WTC11 (cell line): ENCODE results near the gene ZNF579. TPM values are rescaled to one million over a fixed set of nuclear protein-coding genes. Genes with fewer than 3 reads are reported as not detected.

Experiments used
- ATAC-seq: fragments of 200-7000 bp; cut with Tn5 transposase; 2 replicates; pipeline ENCODE4 v1.10.0; 2021; ENCODE audit warnings: mild to moderate bottlenecking, moderate library complexity
- CTCF ChIA-PET: fragments of 300-600 bp; sonication (Branson Sonifier 250); formaldehyde crosslinking; loops from one replicate; lab custom pipeline; 2021; ENCODE audit warnings: antibody characterized with exemption; lab: Charles Lee
- POLR2A ChIA-PET: fragments of 350-600 bp; sonication (Branson Sonifier 250); formaldehyde crosslinking; loops from one replicate; lab custom pipeline; 2021; ENCODE audit warnings: antibody characterized with exemption; lab: Charles Lee
- DNase-seq: peaks from one replicate; pipeline ENCODE4 v3.0.0; 2021; ENCODE audit warnings: low spot score
- H3K27ac Mint-ChIP-seq: 2 replicates; pipeline ENCODE4 v1.8.0; 2021; ENCODE audit warnings: mixed read lengths
- H3K27me3 Mint-ChIP-seq: 2 replicates; pipeline ENCODE4 v1.8.0; 2021; ENCODE audit warnings: low read depth, mild to moderate bottlenecking, moderate library complexity, mixed read lengths
- H3K36me3 Mint-ChIP-seq: 2 replicates; pipeline ENCODE4 v1.8.0; 2021; ENCODE audit warnings: mixed read lengths
- H3K4me1 Mint-ChIP-seq: 2 replicates; pipeline ENCODE4 v1.8.0; 2022; ENCODE audit warnings: mixed read lengths
- H3K4me3 Mint-ChIP-seq: 2 replicates; pipeline ENCODE4 v1.8.0; 2021; ENCODE audit warnings: mild to moderate bottlenecking, moderate library complexity, mixed read lengths
- H3K9me3 Mint-ChIP-seq: 2 replicates; pipeline ENCODE4 v1.8.0; 2021; ENCODE audit warnings: mixed read lengths
- ATF2 ChIP-seq: sonication (generic); formaldehyde crosslinking; IDR thresholded peaks from 2 replicates; pipeline ENCODE4 v1.8.1; 2022; ENCODE audit warnings: low read depth, missing genetic modification reagents, borderline replicate concordance
- E2F5 ChIP-seq: sonication (generic); formaldehyde crosslinking; IDR thresholded peaks from 2 replicates; pipeline ENCODE4 v1.8.1; 2022; ENCODE audit warnings: mild to moderate bottlenecking, moderate library complexity, missing genetic modification reagents
- EMX1 ChIP-seq: fragments of 250-450 bp; sonication (Bioruptor Pico); IDR thresholded peaks from 2 replicates; pipeline ENCODE4 v1.8.0; 2021; ENCODE audit warnings: mild to moderate bottlenecking
- FOXK1 ChIP-seq: sonication (generic); formaldehyde crosslinking; IDR thresholded peaks from 2 replicates; pipeline ENCODE4 v1.8.0; 2022; ENCODE audit warnings: mild to moderate bottlenecking, moderate library complexity, missing genetic modification reagents
- KAT7 ChIP-seq: sonication (generic); formaldehyde crosslinking; IDR thresholded peaks from 2 replicates; pipeline ENCODE4 v1.8.1; 2023; ENCODE audit warnings: missing genetic modification reagents, mild to moderate bottlenecking, borderline replicate concordance
- OVOL2 ChIP-seq: fragments of 250-450 bp; sonication (Bioruptor Pico); IDR thresholded peaks from 2 replicates; pipeline ENCODE4 v1.9.0; 2021; ENCODE audit warnings: mild to moderate bottlenecking, borderline replicate concordance
- PRDM15 ChIP-seq: sonication (generic); formaldehyde crosslinking; IDR thresholded peaks from 2 replicates; pipeline ENCODE4 v1.8.0; 2022; ENCODE audit warnings: missing genetic modification reagents
- SOX15 ChIP-seq: fragments of 250-450 bp; sonication (Bioruptor Pico); IDR thresholded peaks from 2 replicates; pipeline ENCODE4 v1.9.0; 2021; ENCODE audit warnings: mild to moderate bottlenecking
- TCF7 ChIP-seq: sonication (generic); formaldehyde crosslinking; IDR thresholded peaks from 2 replicates; pipeline ENCODE4 v1.8.0; 2022; ENCODE audit warnings: mild to moderate bottlenecking, low read depth, missing genetic modification reagents, moderate library complexity
- TEAD1 ChIP-seq: sonication (generic); formaldehyde crosslinking; IDR thresholded peaks from 2 replicates; pipeline ENCODE4 v1.8.0; 2022; ENCODE audit warnings: mild to moderate bottlenecking, missing genetic modification reagents
- TP53 ChIP-seq: sonication (generic); formaldehyde crosslinking; IDR thresholded peaks from 2 replicates; pipeline ENCODE4 v1.8.1; 2023; ENCODE audit warnings: mild to moderate bottlenecking, missing genetic modification reagents
- ZNF121 ChIP-seq: sonication (generic); formaldehyde crosslinking; IDR thresholded peaks from 2 replicates; pipeline ENCODE4 v1.8.0; 2023; ENCODE audit warnings: missing genetic modification reagents
- ZNF416 ChIP-seq: fragments of 250-450 bp; sonication (Bioruptor Pico); IDR thresholded peaks from 2 replicates; pipeline ENCODE4 v1.9.0; 2021; ENCODE audit warnings: mild to moderate bottlenecking, inconsistent platforms
- total RNA-seq: library from RNA; stranded (reverse); gene quantifications from 3 replicates; pipeline ENCODE4 v1.2.3, GENCODE V29; 2021
- TF ChIP-seq, protein P1 (sequence below): sonication (generic); formaldehyde crosslinking; conservative IDR thresholded peaks from 2 replicates; pipeline ENCODE4 v1.8.1; 2023; ENCODE audit warnings: mild to moderate bottlenecking, low read depth, missing genetic modification reagents, moderate library complexity
- TF ChIP-seq, protein P2 (sequence below): sonication (generic); formaldehyde crosslinking; IDR thresholded peaks from 2 replicates; pipeline ENCODE4 v1.8.1; 2022; ENCODE audit warnings: missing genetic modification reagents, borderline replicate concordance
- TF ChIP-seq, protein P3 (sequence below): sonication (generic); formaldehyde crosslinking; IDR thresholded peaks from 2 replicates; pipeline ENCODE4 v1.8.0; 2023; ENCODE audit warnings: mild to moderate bottlenecking, missing genetic modification reagents

The ZNF579 gene
- total RNA-seq, 1 experiment from 2014 or later = 30.0 TPM

DNA sequence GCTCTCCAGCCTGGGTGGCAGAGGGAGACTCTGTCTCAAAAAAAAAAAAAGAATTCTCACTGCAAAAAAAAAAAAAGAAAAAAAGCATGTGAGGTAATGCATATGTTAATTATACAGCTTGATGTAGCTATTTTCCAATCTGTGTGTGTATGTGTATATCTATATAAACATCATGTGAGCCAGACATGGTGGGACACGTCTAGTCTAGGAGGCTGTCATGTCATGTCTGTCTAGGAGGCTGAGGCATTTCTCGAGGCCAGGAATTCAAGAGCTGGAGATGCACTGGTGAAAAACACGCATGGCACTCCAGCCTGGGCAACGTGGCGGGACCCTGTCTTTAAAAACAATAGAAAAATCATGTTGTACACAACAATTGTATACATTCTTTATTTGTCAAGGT is 28.4 kb downstream of the ZNF579 start:
- ATAC-seq (no peak), DNase-seq (no peak)
- H3K4me1 Mint-ChIP-seq = peaks cover 41% of the 10 kb centered on the region
- no peak overlapping the region; the same call in 1 of the 2 replicates for H3K4me3 Mint-ChIP-seq
- CTCF ChIA-PET = interaction anchor here (0.8 to 2.1 kb wide), 6 partner anchors 17 to 102 kb away, joined by 3 to 10 read pairs (median 6); partner anchors contain the start of gene ZNF865
- TF ChIP-seq E2F5 (CRISPR knock-in tag) (no peak), ZNF416 (CRISPR knock-in tag) (no peak), FOXK1 (CRISPR knock-in tag) (no peak), PRDM15 (CRISPR knock-in tag) (no peak), KAT7 (CRISPR knock-in tag) (no peak), TP53 (CRISPR knock-in tag) (no peak), ZNF121 (no peak), TCF7 (CRISPR knock-in tag) (no peak), SOX15 (no peak), TEAD1 (CRISPR knock-in tag) (no peak), OVOL2 (CRISPR knock-in tag) (no peak), EMX1 (CRISPR knock-in tag) (no peak)
- TF ChIP-seq, protein P1, sequence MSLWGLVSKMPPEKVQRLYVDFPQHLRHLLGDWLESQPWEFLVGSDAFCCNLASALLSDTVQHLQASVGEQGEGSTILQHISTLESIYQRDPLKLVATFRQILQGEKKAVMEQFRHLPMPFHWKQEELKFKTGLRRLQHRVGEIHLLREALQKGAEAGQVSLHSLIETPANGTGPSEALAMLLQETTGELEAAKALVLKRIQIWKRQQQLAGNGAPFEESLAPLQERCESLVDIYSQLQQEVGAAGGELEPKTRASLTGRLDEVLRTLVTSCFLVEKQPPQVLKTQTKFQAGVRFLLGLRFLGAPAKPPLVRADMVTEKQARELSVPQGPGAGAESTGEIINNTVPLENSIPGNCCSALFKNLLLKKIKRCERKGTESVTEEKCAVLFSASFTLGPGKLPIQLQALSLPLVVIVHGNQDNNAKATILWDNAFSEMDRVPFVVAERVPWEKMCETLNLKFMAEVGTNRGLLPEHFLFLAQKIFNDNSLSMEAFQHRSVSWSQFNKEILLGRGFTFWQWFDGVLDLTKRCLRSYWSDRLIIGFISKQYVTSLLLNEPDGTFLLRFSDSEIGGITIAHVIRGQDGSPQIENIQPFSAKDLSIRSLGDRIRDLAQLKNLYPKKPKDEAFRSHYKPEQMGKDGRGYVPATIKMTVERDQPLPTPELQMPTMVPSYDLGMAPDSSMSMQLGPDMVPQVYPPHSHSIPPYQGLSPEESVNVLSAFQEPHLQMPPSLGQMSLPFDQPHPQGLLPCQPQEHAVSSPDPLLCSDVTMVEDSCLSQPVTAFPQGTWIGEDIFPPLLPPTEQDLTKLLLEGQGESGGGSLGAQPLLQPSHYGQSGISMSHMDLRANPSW (CRISPR knock-in tag) = no peak
- TF ChIP-seq, protein P2, sequence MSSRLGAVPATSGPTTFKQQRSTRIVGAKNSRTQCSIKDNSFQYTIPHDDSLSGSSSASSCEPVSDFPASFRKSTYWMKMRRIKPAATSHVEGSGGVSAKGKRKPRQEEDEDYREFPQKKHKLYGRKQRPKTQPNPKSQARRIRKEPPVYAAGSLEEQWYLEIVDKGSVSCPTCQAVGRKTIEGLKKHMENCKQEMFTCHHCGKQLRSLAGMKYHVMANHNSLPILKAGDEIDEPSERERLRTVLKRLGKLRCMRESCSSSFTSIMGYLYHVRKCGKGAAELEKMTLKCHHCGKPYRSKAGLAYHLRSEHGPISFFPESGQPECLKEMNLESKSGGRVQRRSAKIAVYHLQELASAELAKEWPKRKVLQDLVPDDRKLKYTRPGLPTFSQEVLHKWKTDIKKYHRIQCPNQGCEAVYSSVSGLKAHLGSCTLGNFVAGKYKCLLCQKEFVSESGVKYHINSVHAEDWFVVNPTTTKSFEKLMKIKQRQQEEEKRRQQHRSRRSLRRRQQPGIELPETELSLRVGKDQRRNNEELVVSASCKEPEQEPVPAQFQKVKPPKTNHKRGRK (CRISPR knock-in tag) = no peak
- H3K27me3 Mint-ChIP-seq = peaks cover 9% of the 10 kb centered on the region
- POLR2A ChIA-PET = no interaction called here
- H3K27ac Mint-ChIP-seq = no peak overlapping the region
- no peaks in the 10 kb centered on the region for H3K36me3 Mint-ChIP-seq
- H3K9me3 Mint-ChIP-seq = no peaks in the 10 kb centered on the region

DNA sequence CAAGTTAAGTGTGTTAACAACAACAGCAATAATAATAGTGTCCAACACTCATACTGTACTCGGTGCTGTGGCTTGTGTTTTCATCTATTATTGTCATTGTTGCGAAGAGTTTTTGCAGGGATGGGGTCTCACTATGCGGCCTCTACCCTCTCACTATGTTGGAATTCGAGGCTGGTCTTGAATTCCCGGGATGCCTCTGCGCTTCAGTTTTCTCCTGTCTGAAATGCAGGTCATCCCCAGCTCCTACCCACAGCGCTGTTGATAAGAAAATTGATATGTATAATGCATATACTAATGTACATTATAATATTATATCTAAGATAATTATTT is 30.4 kb downstream of the ZNF579 start:
- TF ChIP-seq, protein P3, sequence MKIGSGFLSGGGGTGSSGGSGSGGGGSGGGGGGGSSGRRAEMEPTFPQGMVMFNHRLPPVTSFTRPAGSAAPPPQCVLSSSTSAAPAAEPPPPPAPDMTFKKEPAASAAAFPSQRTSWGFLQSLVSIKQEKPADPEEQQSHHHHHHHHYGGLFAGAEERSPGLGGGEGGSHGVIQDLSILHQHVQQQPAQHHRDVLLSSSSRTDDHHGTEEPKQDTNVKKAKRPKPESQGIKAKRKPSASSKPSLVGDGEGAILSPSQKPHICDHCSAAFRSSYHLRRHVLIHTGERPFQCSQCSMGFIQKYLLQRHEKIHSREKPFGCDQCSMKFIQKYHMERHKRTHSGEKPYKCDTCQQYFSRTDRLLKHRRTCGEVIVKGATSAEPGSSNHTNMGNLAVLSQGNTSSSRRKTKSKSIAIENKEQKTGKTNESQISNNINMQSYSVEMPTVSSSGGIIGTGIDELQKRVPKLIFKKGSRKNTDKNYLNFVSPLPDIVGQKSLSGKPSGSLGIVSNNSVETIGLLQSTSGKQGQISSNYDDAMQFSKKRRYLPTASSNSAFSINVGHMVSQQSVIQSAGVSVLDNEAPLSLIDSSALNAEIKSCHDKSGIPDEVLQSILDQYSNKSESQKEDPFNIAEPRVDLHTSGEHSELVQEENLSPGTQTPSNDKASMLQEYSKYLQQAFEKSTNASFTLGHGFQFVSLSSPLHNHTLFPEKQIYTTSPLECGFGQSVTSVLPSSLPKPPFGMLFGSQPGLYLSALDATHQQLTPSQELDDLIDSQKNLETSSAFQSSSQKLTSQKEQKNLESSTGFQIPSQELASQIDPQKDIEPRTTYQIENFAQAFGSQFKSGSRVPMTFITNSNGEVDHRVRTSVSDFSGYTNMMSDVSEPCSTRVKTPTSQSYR (CRISPR knock-in tag) = 0 out of 2 replicates have a peak, but pooled peaks have one; percentile 9
- TF ChIP-seq ZNF121 = peak; percentile 70; the same call in 1 of the 2 replicates
- TF ChIP-seq ATF2 (CRISPR knock-in tag) = no peak
- CTCF ChIA-PET = interaction anchor here (0.6 to 1.6 kb wide), 11 partner anchors 13 to 900 kb away, joined by 3 to 7 read pairs (median 4); partner anchors contain the start of genes KMT5C, ZNF784 and ZNF865
- H3K9me3 Mint-ChIP-seq = no peaks in the 10 kb centered on the region
- H3K4me3 Mint-ChIP-seq = peak overlapping the region; percentile 76
- H3K27me3 Mint-ChIP-seq = peaks cover 9% of the 10 kb centered on the region
- no peaks in the 10 kb centered on the region for H3K36me3 Mint-ChIP-seq
- POLR2A ChIA-PET = interaction anchor here (1.0 to 1.3 kb wide), 8 partner anchors 11 to 150 kb away, joined by 3 to 9 read pairs (median 4); partner anchors contain the start of genes FIZ1, ZNF579 and ZNF865
- peak overlapping the region; percentile 90 for H3K27ac Mint-ChIP-seq
- DNase-seq (no peak), ATAC-seq (peak; percentile 15)
- peaks cover 53% of the 10 kb centered on the region for H3K4me1 Mint-ChIP-seq
